OCI-LY1 (cell line): ENCODE data around the gene AKIRIN2.

Experiments
- EZH2 ChIP-seq: fragments of 200-600 bp; sonication (generic), shearing (Covaris generic); IDR thresholded peaks from 2 replicates; pipeline ENCODE4 v1.8.0; 2017; ENCODE audit warnings: borderline replicate concordance, mixed run types, mild to moderate bottlenecking, antibody characterized with exemption, low read length, moderate library complexity, mixed read lengths
- TF ChIP-seq, protein P1 (sequence below): fragments of 200-600 bp; sonication (generic), shearing (Covaris generic); IDR thresholded peaks from 2 replicates; pipeline ENCODE4 v1.5.1; 2017; ENCODE audit warnings: mild to moderate bottlenecking, antibody characterized with exemption, low read length, moderate library complexity, mixed read lengths

GRCh38 chr6:87670707-87671106 lies 31.3 kb downstream of the AKIRIN2 start:
- TF ChIP-seq, protein P1, sequence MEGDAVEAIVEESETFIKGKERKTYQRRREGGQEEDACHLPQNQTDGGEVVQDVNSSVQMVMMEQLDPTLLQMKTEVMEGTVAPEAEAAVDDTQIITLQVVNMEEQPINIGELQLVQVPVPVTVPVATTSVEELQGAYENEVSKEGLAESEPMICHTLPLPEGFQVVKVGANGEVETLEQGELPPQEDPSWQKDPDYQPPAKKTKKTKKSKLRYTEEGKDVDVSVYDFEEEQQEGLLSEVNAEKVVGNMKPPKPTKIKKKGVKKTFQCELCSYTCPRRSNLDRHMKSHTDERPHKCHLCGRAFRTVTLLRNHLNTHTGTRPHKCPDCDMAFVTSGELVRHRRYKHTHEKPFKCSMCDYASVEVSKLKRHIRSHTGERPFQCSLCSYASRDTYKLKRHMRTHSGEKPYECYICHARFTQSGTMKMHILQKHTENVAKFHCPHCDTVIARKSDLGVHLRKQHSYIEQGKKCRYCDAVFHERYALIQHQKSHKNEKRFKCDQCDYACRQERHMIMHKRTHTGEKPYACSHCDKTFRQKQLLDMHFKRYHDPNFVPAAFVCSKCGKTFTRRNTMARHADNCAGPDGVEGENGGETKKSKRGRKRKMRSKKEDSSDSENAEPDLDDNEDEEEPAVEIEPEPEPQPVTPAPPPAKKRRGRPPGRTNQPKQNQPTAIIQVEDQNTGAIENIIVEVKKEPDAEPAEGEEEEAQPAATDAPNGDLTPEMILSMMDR: no peak
- TF ChIP-seq EZH2: no peak
